OCI-LY3 (cell line): ENCODE data around the gene MOB3B.

Source experiments
- CTCF ChIP-seq: fragments of 200-600, 300-600 bp; sonication (generic); IDR thresholded peaks from 2 replicates; pipeline ENCODE4 v1.5.1; 2014; ENCODE audit warnings: antibody characterized with exemption, low read length, low read depth
- EZH2phosphoT487 ChIP-seq: fragments of 200-600 bp; shearing (Covaris generic); IDR thresholded peaks from 2 replicates; pipeline ENCODE4 v1.6.1; 2018; ENCODE audit warnings: antibody characterized with exemption, mixed run types, low read depth

GRCh38 chr9:27566118-27566517, 36.5 kb upstream of the MOB3B start:
- no peak for TF ChIP-seq CTCF
- TF ChIP-seq EZH2phosphoT487 = no peak
